PC-9 (cell line): ENCODE measurements around the gene HTR3B. TPM values are rescaled to one million over a fixed set of nuclear protein-coding genes. Genes with fewer than 3 reads are reported as not detected.

Experiments used
- BruUV-seq: library from RNA; stranded (reverse); fragments of 400-500 nt; replicated peaks from 2 replicates; lab custom pipeline; 2021; lab: Mats Ljungman, UMichigan
- CTCF ChIA-PET: fragments of 300-600 bp; sonication (Branson Sonifier 250); formaldehyde crosslinking; loops from one replicate; lab custom pipeline; 2022; ENCODE audit warnings: antibody characterized with exemption; lab: Charles Lee
- POLR2A ChIA-PET: fragments of 300-600 bp; sonication (Branson Sonifier 250); formaldehyde crosslinking; loops from one replicate; lab custom pipeline; 2022; ENCODE audit warnings: antibody characterized with exemption; ENCODE audit not compliant: unreplicated experiment; lab: Charles Lee
- DNase-seq, 2 experiments: peaks; one replicate each; pipeline versions ENCODE4 v3.0.0 to v3.0.0-alpha.2; 2015 to 2022; ENCODE audit warnings: mixed read lengths in 1 of 2
- H2AFZ ChIP-seq: fragments of 200-600 bp; sonication (generic); 2 replicates; pipeline ENCODE4 v1.8.1; 2017; ENCODE audit warnings: antibody characterized with exemption
- H3F3A ChIP-seq: fragments of 200-600 bp; sonication (generic); 2 replicates; pipeline ENCODE4 v1.8.1; 2017; ENCODE audit warnings: antibody characterized with exemption, mild to moderate bottlenecking, low read depth; ENCODE audit not compliant: insufficient read depth
- H3K27ac ChIP-seq: fragments of 200-600 bp; sonication (generic); 2 replicates; pipeline ENCODE4 v1.6.1; 2016; ENCODE audit warnings: mixed run types
- H3K27me3 ChIP-seq: fragments of 200-600 bp; sonication (generic); 2 replicates; pipeline ENCODE4 v1.6.1; 2016; ENCODE audit warnings: low read depth, mixed run types; ENCODE audit not compliant: insufficient read depth
- H3K36me3 ChIP-seq: fragments of 200-600 bp; sonication (generic); 2 replicates; pipeline ENCODE4 v1.6.1; 2016; ENCODE audit warnings: low read depth, mixed run types
- H3K4me1 ChIP-seq: fragments of 200-600 bp; sonication (generic); replicated peaks from 2 replicates; pipeline ENCODE4 v1.6.1; 2016; ENCODE audit warnings: mixed run types; ENCODE audit not compliant: insufficient read depth
- H3K4me2 ChIP-seq: fragments of 200-600 bp; sonication (generic); 2 replicates; pipeline ENCODE4 v1.6.1; 2017; ENCODE audit warnings: mixed run types
- H3K4me3 ChIP-seq: fragments of 200-600 bp; sonication (generic); 2 replicates; pipeline ENCODE4 v1.6.1; 2016; ENCODE audit warnings: mixed run types
- H3K79me2 ChIP-seq: fragments of 200-600 bp; sonication (generic); 2 replicates; pipeline ENCODE4 v1.6.1; 2017; ENCODE audit warnings: low read depth, mixed run types
- H3K9me2 ChIP-seq: fragments of 200-600 bp; sonication (generic); 2 replicates; pipeline ENCODE4 v1.8.1; 2017; ENCODE audit warnings: mild to moderate bottlenecking; ENCODE audit not compliant: insufficient read depth
- H3K9me3 ChIP-seq: fragments of 200-600 bp; sonication (generic); 2 replicates; pipeline ENCODE4 v1.8.1; 2016; ENCODE audit warnings: low read depth; ENCODE audit not compliant: insufficient read depth
- H4K20me1 ChIP-seq: fragments of 200-600 bp; sonication (generic); 2 replicates; pipeline ENCODE4 v1.8.1; 2017; ENCODE audit not compliant: insufficient read depth
- EZH2 ChIP-seq: fragments of 200-600 bp; sonication (generic); IDR thresholded peaks from 2 replicates; pipeline ENCODE4 v1.8.0; 2017; ENCODE audit warnings: antibody characterized with exemption, low read depth
- intact Hi-C: fragments of 100-400 bp; cut with micrococcal nuclease; formaldehyde crosslinking; loops from one replicate; pipeline ENCODE4 v1.10.0; 2022; ENCODE audit not compliant: unreplicated experiment
- total RNA-seq: library from RNA; stranded (reverse); gene quantifications from 2 replicates; pipeline ENCODE4 v1.2.3, GENCODE V29; 2021
- TF ChIP-seq, protein P1 (sequence below): fragments of 200-600 bp; sonication (generic); conservative IDR thresholded peaks from 2 replicates; pipeline ENCODE4 v1.6.1; 2017; ENCODE audit warnings: mixed run types, antibody characterized with exemption, mild to moderate bottlenecking, moderate library complexity

Gene HTR3B
- total RNA-seq, 1 experiment from 2014 or later = not detected

DNA sequence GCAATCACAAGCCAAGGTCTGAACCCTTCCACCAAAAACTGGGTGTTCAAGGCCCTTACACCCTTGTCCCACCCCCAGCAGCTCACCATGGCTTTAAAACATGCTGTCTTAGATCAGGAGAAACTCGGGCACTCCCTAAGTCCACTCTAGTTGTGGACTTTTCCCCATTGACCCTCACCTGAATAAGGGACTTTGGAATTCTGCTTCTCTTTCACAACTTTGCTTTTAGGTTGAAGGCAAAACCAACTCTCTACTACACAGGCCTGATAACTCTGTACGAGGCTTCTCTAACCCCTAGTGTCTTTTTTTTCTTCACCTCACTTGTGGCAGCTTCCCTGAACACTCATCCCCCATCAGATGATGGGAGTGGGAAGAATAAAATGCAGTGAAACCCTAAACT is 85.3 kb downstream of the HTR3B start:
- no peak overlapping the region for H3K4me3 ChIP-seq
- no peaks in the 10 kb centered on the region for H3K9me3 ChIP-seq
- CTCF ChIA-PET = no interaction called here
- H3K9me2 ChIP-seq = no peaks in the 10 kb centered on the region
- BruUV-seq = no TSS peak
- TF ChIP-seq EZH2 = no peak
- TF ChIP-seq, protein P1, sequence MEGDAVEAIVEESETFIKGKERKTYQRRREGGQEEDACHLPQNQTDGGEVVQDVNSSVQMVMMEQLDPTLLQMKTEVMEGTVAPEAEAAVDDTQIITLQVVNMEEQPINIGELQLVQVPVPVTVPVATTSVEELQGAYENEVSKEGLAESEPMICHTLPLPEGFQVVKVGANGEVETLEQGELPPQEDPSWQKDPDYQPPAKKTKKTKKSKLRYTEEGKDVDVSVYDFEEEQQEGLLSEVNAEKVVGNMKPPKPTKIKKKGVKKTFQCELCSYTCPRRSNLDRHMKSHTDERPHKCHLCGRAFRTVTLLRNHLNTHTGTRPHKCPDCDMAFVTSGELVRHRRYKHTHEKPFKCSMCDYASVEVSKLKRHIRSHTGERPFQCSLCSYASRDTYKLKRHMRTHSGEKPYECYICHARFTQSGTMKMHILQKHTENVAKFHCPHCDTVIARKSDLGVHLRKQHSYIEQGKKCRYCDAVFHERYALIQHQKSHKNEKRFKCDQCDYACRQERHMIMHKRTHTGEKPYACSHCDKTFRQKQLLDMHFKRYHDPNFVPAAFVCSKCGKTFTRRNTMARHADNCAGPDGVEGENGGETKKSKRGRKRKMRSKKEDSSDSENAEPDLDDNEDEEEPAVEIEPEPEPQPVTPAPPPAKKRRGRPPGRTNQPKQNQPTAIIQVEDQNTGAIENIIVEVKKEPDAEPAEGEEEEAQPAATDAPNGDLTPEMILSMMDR = no peak
- H3K27me3 ChIP-seq = peaks cover 63% of the 10 kb centered on the region
- intact Hi-C loops = loop anchor here (5.0 kb wide), 1 partner anchor 772 kb away; no protein-coding TSS in a partner anchor
- H4K20me1 ChIP-seq = peaks cover 3% of the 10 kb centered on the region; the same call in 1 of the 2 replicates
- H3K4me1 ChIP-seq = no peaks in the 10 kb centered on the region
- no peaks in the 10 kb centered on the region for H3K36me3 ChIP-seq
- no peak overlapping the region for H2AFZ ChIP-seq
- DNase-seq = no peak
- POLR2A ChIA-PET = no interaction called here
- H3K79me2 ChIP-seq = no peaks in the 10 kb centered on the region
- H3K27ac ChIP-seq = no peak overlapping the region
- H3F3A ChIP-seq = no peaks in the 10 kb centered on the region
- H3K4me2 ChIP-seq = no peak overlapping the region

DNA sequence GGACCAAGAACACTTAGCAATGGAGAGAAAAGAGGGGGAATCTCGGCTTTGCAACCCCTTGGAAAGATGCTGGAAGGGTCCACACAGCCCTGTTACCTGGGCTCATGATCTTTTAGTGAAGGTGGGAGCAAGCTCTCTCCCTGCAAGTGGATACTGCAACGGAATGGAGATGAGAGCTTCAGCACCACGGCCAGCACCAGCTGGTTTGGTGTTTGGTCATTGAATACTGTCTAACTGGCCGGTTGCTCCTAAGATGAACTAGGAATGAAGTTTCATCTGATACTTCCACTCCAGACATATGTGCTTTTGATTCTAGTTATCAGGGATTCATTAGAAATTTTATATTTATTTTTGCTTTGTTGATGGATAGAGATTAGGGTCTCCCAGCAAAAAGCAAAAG is 86.6 kb downstream of the HTR3B start:
- Histone ChIP-seq H3K4me1 (no peaks in the 10 kb centered on the region), H3K4me2 (no peak overlapping the region), H3F3A (no peaks in the 10 kb centered on the region), H4K20me1 (peaks cover 3% of the 10 kb centered on the region; the same call in 1 of the 2 replicates), H3K9me2 (no peaks in the 10 kb centered on the region), H3K79me2 (no peaks in the 10 kb centered on the region), H3K27ac (no peak overlapping the region), H3K27me3 (peaks cover 53% of the 10 kb centered on the region), H3K4me3 (no peak overlapping the region), H3K36me3 (no peaks in the 10 kb centered on the region), H2AFZ (no peak overlapping the region), H3K9me3 (no peaks in the 10 kb centered on the region)
- TF ChIP-seq, protein P1 = no peak
- no peak for TF ChIP-seq EZH2
- intact Hi-C loops = loop anchor here (5.0 kb wide), 1 partner anchor 771 kb away; no protein-coding TSS in a partner anchor
- ChIA-PET POLR2A (no interaction called here), CTCF (no interaction called here)
- DNase-seq = no peak
- BruUV-seq = no TSS peak

DNA sequence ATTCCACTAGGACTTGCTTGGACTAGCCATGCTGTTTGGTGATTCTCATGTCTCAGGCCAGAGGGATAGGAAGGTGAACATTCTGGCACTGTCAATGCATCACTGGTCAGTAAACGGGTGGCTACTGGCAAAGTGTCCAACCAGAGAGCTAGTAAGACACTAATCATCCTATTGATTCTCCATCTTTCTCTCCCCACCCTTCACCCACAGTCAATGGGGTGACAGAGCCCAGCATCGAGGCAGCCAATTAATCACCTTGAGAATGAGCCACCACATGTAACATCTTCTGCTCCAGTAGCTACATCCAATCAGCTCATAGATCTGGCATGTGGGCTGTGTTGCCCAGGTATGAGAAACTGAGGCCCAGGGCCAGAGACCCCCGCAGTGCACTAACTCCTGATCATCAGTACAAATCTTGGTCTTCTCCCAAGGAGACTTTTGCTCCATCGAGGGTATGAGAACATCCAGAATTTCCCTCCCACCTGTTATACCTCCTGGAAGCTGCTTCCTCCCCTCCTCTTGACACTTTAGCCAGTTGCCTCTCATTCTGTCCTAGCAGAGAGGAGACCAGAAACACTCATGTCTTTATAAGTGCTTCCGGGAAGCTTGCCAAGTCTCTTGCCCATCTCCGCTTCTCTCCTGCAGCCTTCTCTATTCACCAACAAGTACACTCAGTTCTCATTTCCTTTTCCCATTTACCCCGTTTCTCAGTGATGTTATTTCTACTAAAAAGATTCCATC is 87.3 kb downstream of the HTR3B start:
- Histone ChIP-seq H3K9me2 (no peaks in the 10 kb centered on the region), H3K4me3 (no peak overlapping the region), H4K20me1 (peaks cover 3% of the 10 kb centered on the region; the same call in 1 of the 2 replicates), H3K4me1 (no peaks in the 10 kb centered on the region), H2AFZ (no peak overlapping the region), H3K9me3 (no peaks in the 10 kb centered on the region), H3K4me2 (no peak overlapping the region), H3K27me3 (peaks cover 46% of the 10 kb centered on the region), H3K79me2 (no peaks in the 10 kb centered on the region), H3K36me3 (no peaks in the 10 kb centered on the region), H3F3A (no peaks in the 10 kb centered on the region), H3K27ac (no peak overlapping the region)
- no TSS peak for BruUV-seq
- ChIA-PET CTCF (no interaction called here), POLR2A (no interaction called here)
- no peak for DNase-seq
- TF ChIP-seq, protein P1 = no peak
- TF ChIP-seq EZH2 = no peak
- intact Hi-C loops = loop anchor here (5.0 kb wide), 1 partner anchor 770 kb away; no protein-coding TSS in a partner anchor
